Activated CD8-positive, alpha-beta memory T cell treated with anti-CD3 and anti-CD28 coated beads, Interleukin-2, amount 50 U/mL, for 1 hour (primary cell): ENCODE results near the gene SYNE1.
A peak's percentile ranks its signal among the peaks of the same experiment; 100 is the strongest.
"Not testable (repeated sequence)": the region's sequence is repeated elsewhere in the genome, so short reads cannot be mapped to it uniquely, and the experiment has no call there.

Experiments used
- DNase-seq: peaks from one replicate; pipeline ENCODE4 v3.0.0-alpha.2; 2020; ENCODE audit errors: extremely low read depth

Gene SYNE1

DNA sequence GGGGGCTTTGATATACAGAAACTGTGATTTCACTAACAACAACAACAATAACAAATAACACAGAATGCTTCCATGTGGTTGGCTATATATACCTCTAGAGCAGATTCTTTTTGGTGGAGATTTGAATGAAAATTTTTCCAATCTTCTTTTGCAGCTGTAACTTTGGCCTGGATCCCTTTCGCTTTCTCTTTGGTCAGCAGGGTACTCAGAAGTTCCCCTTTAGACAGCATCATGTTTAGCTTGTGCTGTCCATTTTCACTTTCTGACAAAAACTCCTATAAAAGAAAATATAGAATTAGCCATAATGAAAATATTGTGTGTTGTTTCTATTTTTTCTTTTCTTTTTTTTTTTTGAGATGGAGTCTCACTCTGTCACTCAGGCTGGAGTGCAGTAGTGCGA lies 264.2 kb downstream of the SYNE1 start:
- DNase-seq = no peak

DNA sequence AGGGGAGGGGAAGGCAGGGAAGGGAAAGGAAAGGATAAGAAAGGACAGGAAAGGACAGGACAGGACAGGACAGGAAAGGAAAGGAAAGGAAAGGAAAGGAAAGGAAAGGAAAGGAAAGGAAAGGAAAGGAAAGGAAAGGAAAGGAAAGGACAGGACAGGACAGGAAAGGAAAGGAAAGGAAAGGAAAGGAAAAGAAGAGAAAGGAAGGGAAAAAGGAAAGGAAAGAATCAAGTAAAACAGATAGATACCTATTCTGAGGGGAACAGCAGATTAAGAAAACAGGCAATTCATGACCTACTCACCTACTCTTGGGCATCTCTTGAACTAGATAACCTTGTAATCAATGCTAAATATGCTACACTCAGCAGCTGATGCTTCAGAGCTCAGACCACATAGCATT lies 265.4 kb downstream of the SYNE1 start:
- DNase-seq = no peak

DNA sequence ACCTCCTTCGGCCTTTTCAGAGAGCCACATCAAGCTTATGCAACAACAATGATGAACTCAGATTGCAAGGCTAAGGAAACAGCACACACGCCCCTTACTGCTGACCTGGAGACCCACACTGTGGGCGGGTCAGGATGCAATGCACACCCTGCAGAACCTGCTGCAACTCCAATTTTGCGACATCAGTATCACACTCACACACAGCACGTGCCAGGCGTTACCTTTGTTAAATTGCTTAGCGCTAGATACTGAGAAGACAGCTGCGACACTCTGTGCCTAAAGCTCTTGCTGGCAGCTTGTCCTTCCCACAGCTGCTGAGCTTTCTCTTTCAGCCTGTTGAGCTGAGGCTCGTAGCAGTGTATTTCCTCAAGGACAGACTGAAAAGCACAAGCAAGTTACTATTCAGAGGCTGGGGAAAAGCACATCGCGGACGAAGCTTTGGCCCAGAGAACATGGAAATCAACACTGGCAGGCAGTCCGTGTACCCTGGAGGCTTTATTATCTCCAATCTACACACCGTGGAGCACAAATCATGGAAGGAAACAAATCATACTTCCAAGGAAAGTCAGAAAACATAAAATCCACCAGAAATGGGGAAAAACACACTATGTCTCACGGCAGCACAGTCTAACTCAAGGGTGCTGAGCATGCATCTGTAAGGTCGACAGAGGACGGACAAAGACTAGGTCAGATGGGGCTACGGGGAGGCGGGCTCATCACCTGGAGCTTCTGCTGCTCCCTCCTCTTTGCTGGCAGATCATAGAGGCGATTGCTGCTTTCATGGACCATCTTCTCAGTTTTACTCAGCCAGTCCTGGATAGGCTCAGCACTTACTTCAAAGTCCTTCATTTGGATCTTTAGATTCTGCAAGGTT lies 268.2 kb downstream of the SYNE1 start:
- no peak for DNase-seq

DNA sequence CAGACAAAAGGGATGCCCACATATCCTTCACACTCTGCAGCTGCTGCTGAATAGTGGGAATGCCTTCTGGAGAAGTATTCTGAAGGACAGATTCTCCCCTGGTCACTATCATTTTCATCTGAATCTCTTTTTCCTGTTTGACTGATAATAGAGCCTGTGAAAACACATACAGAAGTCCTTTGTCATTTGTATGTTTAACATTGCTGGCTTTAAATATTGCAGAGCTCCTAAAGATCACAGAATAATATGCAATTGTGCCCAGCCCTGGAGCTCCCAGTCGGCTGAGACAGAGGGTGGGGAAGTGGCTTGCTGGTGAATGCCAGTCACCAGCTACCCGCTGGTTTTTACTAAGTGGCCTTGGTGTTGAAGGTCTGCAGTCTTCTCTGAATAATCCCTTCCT lies 272.3 kb downstream of the SYNE1 start:
- DNase-seq = no peak

DNA sequence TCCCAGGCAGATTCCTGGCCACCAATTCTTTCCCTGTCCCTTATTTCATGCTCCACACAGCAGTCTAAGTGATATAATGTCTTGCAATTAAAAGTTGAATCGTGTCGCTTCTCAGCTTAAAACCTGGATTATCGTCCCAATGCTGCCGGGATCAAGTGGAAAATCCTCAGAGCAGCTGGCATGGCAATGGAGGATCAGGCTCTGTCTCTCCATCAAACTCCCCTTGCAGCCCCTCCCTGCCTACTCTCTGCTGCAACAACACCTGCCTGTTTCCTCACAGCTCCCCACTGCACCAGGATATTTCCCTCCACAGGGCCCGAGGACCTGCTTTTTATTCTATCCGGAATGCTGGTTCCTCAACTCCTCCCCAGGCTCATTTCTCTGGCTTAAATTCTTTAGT lies 277.1 kb downstream of the SYNE1 start:
- no peak for DNase-seq

DNA sequence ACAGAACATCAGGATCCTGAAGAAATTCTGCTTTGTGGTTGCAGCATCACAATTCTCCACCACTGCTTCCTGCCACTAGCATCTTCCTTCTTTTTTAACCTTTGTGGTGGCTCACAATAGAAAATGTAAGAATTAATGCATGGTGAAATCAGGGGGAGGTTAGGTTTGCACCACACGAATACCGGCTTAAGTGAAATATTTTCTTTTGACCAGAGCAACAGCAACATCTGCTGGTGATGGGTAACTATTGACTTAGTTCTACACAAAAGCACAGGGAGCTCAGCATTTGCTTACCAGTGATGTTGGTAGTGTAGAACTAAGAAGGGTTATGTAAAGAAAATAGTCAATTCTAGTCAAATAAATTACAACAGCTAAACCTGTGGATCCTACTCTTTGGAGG lies 280.5 kb downstream of the SYNE1 start:
- no peak for DNase-seq

DNA sequence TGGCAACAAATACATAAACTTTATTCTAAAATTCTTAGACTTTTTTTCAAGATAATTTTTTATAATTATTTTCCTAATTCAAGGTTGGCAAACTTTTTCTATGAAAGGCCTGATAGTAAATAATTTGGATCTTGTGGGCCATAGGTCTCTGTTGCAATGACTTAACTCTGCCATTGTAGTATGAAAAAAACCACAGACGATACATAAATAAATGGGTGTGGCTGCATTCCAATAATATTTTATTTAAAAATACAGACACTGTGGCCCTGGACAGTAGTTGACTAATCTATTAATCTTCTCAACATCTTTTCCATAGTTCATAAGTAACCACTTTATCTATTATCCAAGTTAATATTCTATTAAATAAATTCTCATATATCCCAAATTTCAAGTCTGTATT lies 281.1 kb downstream of the SYNE1 start:
- no peak for DNase-seq

DNA sequence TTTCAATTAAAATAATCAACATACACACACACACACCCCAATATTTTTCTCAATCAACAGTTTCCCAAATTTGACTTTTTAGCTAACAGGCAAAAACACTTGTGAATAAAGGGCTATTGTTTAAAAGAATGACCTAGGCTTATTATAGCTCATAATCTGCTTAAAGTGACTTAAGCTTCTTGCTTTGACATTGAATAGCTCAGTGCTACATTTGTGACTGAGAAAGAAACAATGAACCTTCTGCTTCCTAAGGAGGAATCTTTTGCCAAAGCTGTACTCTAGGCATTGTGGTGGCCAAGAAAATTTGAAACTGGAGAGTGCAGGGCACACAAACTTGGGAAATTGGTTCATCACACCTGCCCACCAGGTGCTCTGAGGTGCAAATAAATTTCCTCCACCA lies 282.0 kb downstream of the SYNE1 start:
- DNase-seq = no peak

DNA sequence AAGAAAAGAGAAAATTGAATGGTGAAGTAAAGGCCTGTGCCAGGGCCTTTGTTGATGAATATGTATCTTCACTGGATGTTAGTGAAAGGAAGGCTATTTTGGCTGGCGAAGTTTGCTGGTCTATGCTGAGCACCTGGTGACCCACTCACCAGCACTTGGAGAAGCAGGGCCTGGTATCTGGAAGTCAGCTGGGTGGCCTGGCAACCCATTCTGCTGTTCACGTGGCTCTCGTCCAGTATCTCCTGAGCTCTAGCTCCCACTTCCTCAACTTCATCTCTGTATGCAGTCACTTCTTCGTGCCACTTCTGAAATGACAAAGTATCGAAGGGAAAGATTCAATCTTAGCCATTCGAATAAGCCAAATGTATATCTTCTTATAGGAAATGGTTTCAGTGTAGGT lies 283.7 kb downstream of the SYNE1 start:
- DNase-seq = no peak

DNA sequence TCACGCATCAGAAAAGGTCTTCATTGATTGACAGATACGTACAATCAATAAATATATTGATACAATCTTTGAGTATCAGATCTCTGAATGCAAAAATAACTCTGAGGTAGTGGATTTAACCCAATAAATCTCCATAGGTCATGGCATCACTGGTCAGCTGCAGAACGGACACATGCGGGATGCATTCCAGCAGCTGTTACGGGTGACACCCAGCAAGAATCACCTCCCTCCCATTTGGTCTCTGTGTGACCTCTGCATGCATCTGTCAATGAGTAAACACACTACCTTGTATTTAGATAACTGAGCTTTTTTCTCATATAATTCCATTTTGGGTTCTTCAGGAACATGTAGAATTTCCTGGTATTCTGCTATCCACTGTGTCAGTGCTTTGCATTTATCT lies 285.4 kb downstream of the SYNE1 start:
- no peak for DNase-seq

DNA sequence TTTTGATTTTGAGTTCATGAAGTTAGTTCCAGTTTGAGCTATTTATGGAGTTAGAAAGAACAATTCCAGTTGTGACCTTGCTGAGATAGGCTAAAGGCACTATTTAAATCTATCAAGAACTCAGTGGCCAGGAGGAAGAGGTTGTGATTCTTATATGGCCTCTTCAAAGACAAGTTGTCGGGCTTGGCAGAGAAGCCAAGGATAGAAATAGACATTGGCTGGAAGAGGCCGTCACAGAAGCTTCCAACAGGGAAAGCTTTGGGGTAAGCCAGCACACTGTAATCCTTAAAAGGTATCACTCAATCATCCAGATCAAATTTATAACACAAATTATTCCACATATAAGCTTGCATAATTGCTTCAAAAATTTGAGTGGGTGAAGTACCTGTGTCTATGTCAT lies 286.1 kb downstream of the SYNE1 start:
- no peak for DNase-seq

DNA sequence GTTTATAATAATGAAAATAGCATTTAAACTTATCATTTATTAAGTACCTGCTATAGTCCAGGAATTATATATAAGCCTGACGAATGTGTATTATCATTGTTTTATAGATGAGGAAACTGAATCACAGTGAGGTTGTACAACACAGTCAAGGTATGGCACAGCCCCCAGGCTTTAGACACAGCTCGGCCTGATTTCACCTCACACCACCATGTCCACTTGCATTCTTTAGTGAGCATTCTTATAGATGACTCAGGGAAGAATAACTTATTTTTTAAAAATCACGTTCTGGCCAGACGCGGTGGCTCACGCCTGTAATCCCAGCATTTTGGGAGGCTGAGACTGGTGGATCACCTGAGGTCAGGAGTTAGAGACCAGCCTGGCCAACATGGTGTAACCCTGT lies 289.0 kb downstream of the SYNE1 start:
- DNase-seq = no peak

DNA sequence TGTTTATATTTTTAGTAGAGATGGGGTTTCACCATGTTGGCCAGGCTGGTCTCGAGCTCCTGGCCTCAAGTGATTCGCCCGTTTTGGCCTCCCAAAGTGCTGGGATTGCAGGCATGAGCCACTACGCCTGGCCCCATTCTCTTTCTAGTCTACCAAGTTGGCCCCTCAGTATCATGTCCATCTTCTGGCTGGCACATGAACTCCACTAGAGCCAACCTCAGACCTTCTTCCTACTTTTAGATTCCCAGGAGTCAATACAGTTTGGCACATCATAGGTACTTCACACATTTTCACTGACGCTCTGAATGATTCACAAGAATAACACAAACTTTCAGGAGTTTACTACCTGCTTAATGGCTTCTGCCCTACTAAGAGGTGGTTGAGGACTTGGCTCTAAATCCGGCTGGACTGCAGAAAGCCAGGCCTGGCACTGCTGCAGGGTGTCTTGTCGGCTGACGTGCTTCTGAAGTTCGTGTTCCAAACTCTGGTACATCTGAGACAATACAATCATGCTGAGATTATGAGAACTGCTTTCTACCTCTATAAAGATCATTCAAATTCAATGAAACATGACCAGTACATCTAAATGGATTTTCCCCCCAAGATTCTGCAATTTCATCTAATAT lies 293.3 kb downstream of the SYNE1 start:
- DNase-seq = no peak

DNA sequence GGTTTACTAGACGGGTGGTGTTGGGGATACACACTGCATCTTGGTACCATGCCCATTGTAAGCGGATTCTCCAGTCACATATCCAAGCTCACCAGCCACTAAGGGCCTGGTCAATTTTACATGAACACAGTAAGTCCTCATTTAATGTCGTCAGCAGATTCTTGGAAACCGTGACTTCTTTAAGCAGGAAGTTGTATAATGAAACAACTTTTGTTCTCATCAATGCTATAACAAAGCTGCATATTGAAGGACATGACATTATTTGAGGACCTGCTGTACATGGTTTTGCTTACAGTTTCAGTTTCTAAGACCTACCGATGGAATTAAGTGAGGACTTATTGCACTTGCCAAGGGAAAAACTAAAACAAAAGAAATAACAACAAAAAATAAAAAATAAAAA lies 295.6 kb downstream of the SYNE1 start:
- DNase-seq = no peak

DNA sequence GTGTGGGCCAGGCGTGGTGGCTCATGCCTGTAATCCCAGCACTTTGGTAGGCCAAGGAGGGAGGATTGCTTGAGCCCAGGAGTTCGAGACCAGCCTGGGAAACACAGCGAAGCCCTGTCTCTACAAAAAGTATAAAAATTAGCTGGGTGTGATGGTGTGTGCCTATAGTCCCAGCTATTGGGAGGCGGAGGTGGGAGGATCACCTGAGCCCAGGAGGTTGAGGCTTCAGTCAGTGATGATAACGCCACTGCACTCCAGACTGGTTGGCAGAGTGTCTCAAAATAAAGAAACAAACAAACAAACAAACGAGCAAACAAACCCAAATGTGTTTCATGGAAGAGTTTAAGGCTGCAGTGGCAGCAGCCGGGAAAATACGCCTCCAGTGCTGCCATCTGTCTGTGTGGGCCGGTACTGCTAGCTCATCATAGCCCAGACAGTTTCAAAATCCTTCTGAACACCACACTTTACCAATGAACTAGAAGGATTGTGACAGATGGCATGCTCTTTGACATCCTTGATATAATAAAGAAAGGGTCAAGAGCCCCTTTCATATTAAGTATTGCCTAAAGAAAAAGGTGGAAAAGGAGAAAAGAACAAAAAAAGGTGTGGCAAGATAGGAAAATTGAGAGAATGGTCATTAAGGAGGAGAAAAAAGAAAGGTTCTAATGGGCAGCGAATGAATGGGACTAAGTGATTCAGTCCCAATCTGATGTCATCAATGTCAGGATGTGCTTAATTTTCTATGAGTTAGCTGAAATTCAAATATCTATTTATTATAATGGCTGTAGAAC lies 298.6 kb downstream of the SYNE1 start:
- DNase-seq = peak; percentile 7

DNA sequence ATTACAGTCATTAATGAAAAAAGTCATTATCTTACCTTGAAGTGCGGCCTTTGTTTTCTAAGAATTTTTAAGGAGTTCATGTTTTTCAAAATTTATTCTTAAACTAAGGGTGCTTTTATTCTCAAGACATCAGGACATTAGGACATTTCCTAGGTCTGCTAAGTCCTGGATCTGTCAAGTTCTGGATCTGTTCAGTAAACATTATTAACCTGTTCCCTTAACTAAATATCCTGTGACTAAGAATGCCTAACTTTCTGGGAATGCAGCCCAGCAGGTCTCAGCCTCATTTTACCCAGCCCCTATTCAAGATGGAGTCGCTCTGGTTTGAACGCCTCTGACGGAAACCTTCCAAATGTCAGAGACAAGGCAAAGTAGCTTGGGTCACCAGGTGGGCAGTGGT lies 302.6 kb downstream of the SYNE1 start:
- no peak for DNase-seq

DNA sequence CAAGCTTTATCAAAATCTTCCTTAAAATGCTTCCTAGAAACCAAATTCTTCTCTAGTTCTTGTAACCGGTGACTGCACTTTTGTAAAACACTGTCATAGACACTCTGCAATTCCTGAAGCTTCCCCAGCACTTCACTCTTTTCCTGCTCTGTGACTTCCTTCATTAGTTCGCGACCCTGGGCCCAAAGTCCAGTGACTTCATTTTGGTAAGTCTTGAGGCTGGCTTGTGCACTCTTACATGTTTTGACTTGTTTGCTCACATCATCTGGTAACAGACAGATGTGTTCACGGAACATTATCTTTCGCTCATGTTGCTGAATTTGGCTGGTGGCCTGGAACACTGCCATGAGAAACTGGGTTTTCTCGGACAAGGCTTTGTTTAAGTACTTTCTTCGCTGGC lies 306.2 kb downstream of the SYNE1 start:
- no peak for DNase-seq

DNA sequence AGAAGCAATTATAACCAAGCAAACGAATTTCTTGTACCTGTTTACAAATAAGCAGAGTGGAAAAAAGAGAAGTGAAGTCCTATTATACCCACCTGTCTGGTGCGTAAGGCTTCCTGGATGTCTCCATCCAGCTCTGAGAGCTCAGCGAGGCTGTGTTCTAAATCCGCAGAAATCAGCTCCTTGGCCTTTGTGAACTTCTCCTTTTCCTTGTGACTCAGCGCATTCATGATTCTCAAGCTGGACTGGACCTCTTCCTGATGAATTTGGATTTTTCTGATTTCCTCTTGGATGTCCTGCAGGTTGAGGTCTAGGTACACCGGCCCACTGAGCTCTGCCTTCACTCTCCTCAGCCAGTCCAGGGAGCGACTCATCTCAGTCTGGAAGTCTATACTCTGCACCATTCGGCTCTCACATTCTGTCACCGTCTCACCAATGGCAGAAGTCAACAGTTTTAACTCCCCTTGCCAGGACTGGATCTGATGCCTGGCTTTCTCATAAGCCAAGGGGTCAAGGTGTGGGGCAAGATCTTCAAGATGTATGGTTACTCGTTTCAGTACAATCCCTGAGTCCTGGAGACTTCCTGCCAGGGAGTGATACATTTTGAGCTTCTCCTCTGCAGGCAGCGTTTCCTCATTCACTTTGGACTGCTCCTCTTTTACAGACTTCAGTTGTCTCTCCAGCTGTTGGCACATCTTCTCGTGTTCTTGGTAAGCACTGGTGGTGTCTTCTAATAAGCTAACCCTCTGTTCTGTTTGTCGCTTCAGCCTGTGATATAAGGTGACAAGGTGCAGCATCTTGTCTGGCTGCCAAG lies 307.3 kb downstream of the SYNE1 start:
- DNase-seq = no peak

DNA sequence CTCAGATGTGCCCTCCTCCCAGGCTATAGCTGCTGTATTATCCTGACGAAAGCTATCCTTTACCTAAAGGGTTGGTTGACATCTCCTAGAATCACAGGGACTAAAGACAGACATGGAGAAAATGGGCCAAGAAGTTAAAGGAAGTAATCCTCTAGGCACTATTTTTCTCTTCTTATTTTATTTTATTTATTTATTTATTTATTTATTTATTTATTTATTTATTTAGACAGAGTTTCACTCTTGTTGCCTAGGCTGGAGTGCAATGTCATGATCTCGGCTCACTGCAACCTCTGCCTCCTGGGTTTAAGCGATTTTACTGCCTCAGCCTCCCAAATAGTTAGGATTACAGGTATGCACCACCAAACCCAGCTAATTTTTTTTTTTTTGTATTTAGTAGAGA lies 309.0 kb downstream of the SYNE1 start:
- DNase-seq = not testable (repeated sequence)

DNA sequence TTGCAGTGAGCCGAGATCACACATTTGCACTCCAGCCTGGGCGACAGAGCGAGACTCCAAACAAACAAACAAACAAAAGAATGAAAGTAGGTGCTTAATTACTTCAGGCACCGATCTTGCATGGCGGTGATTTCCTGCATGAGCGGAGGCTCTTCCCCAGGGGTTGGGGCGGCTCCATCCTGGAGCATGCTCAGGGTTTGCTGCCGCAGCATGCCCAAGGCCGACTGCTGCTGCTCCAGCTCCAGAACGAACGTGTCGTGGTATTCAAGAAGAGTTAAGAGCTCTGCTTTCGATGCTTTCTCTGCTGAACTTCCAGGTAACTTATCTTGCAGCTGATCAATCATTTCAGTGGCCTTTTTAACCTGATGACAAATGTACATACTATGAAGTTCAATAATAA lies 313.8 kb downstream of the SYNE1 start:
- DNase-seq = no peak

DNA sequence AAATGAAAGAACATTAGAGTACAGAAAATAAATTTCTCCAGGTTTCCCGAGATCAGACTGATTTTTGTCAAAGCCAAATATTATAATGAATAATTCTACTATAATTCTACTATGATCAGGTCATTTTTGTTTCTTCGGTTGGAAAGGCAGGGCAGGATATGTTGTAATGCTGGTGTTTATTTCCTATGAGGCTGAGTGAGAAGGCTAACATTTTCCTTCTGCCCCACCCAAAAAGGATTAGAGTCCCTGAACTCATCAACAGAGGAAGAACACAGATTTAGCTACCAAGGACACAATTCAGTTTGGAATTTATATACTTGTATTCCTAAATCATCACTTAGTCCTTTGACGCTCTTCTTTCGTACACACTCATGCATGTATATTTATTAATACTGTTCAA lies 318.9 kb downstream of the SYNE1 start:
- no peak for DNase-seq

DNA sequence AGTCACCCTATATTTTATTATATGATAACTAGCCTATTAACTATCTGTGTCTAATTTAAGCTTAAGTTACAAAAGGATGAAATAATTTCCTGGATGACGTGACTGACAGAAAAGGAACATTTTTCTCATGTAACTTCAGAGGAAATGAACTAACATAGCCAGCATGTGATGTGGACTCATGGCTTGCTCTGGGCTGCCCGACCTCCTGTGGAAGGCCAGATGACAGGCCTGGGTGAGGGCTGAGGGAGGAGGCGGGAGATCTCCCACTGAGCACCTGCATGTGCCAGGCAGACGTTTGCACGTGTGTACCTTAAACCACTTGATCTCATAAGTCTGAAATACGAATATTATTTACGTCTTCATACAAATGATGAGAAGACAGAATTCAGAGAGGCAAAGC lies 321.1 kb downstream of the SYNE1 start:
- no peak for DNase-seq
